Kidney (tissue), 14 donors: ENCODE data around the gene ZNF750. TPM values are rescaled to one million over a fixed set of nuclear protein-coding genes. Genes with fewer than 3 reads are reported as not detected.

Experiments
- DNase-seq, 5 donors: peaks; one replicate each; pipeline ENCODE4 v3.0.0-alpha.2; 2013 to 2020
- FAIRE-seq: peaks from 2 replicates; lab custom pipeline; 2012; peaks lifted over from hg19 to GRCh38; lab: Jason Lieb, UNC
- H3K27ac ChIP-seq, 2 donors: one replicate each; pipeline ENCODE4 v1.7.0; 2013; ENCODE audit warnings: low read depth in 2 of 2, low read length in 2 of 2, inconsistent platforms in 1 of 2
- H3K27me3 ChIP-seq: one replicate; pipeline ENCODE4 v1.7.1; 2013; ENCODE audit warnings: low read length, inconsistent platforms; ENCODE audit not compliant: control insufficient read depth, insufficient read depth
- H3K36me3 ChIP-seq, 3 donors: one replicate each; pipeline versions ENCODE4 v1.7.0 to v1.7.1; 2013; ENCODE audit warnings: low read length in 3 of 3, control low read depth in 1 of 3, inconsistent platforms in 1 of 3; ENCODE audit not compliant: insufficient read depth in 3 of 3, control insufficient read depth in 2 of 3
- H3K4me1 ChIP-seq, 3 donors: one replicate each; pipeline versions ENCODE4 v1.7.0 to v1.7.1; 2013; ENCODE audit warnings: low read length in 3 of 3, inconsistent platforms in 1 of 3, low read depth in 1 of 3; ENCODE audit not compliant: control insufficient read depth in 2 of 3, insufficient read depth in 2 of 3
- H3K4me3 ChIP-seq, 3 donors: one replicate each; pipeline versions ENCODE4 v1.7.0 to v1.8.1; 2013; ENCODE audit warnings: low read length in 3 of 3, control low read depth in 1 of 3, inconsistent platforms in 1 of 3
- H3K9ac ChIP-seq, 3 donors: one replicate each; pipeline versions ENCODE4 v1.7.0 to v1.7.1; 2013; ENCODE audit warnings: low read length in 3 of 3, control low read depth in 1 of 3, inconsistent platforms in 1 of 3
- H3K9me3 ChIP-seq, 3 donors: one replicate each; pipeline versions ENCODE4 v1.7.0 to v1.7.1; 2013; ENCODE audit warnings: low read length in 3 of 3, control low read depth in 1 of 3, inconsistent platforms in 1 of 3; ENCODE audit not compliant: control insufficient read depth in 2 of 3, insufficient read depth in 1 of 3
- CTCF ChIP-seq: IDR thresholded peaks from 3 replicates; pipeline ENCODE4 v1.5.1; 2012; ENCODE audit warnings: mild to moderate bottlenecking, moderate library complexity, borderline replicate concordance; ENCODE audit not compliant: insufficient read depth; ENCODE audit errors: extremely low read depth
- intact Hi-C: fragments of 100-400 bp; cut with DNase I; formaldehyde crosslinking; loops from one replicate; pipeline ENCODE4 v1.11.1; 2022
- polyA plus RNA-seq: library from polyadenylated mRNA; stranded (reverse); fragments of 350-450 nt; fragmentation: Illumina TruSeq; extraction: RNeasy Lipid Tissue Mini Kit (QIAGEN cat#74804); gene quantifications from one replicate; pipeline ENCODE4 v1.2.3, GENCODE V29; 2014; ENCODE audit warnings: low read depth, low replicate concordance; ENCODE audit not compliant: insufficient read depth
- total RNA-seq: library from RNA; stranded (reverse); fragmentation: NEBNext Ultra II Directional; extraction: Animal tissue kit (Norgen Biotek cat#: 25700); gene quantifications from one replicate; pipeline ENCODE4 v1.2.1, GENCODE V29; 2021
- donor health status: control.
- donor health status: control.
- donor health status: control.
- donor health status: control.
- donor health status: control.
- donor health status: DM: yes; HTN: yes; CAD: no.
- donor health status: Normal renal cell carcinoma (clear cell type).

ZNF750 gene
- total and polyA plus RNA-seq, 2 donors from 2014 or later, result 0.25 to 0.30 TPM

- no peak for TF ChIP-seq CTCF
- no peak for FAIRE-seq
These were observed 44.2 kb downstream of the ZNF750 start for GRCh38 chr17:82795615-82796014.

GRCh38 chr17:82794781-82795482 is 44.9 kb downstream of the ZNF750 start:
- Histone ChIP-seq H3K9ac (no peak overlapping the region), H3K27ac (no peak overlapping the region)

More at GRCh38 chr17:82795615-82796014, 44.2 kb downstream of the ZNF750 start:
- H3K4me1 ChIP-seq, result no peaks in the 10 kb centered on the region
- H3K9ac ChIP-seq, result no peak overlapping the region
- H3K27ac ChIP-seq, result no peak overlapping the region
- DNase-seq, result no peak
- no peaks in the 10 kb centered on the region for H3K9me3 ChIP-seq
- intact Hi-C loops, result no loop called here
- no peak overlapping the region for H3K4me3 ChIP-seq
- no peaks in the 10 kb centered on the region for H3K27me3 ChIP-seq
- H3K36me3 ChIP-seq, result peaks cover 0 to 8% (median 0%) of the 10 kb centered on the region in 3 donors

GRCh38 chr17:82793974-82794630 is 45.7 kb downstream of the ZNF750 start:
- Histone ChIP-seq H3K27ac (no peak overlapping the region), H3K27me3 (no peaks in the 10 kb centered on the region), H3K4me1 (no peaks in the 10 kb centered on the region), H3K36me3 (peaks cover 0 to 6% (median 0%) of the 10 kb centered on the region in 3 donors), H3K9ac (no peak overlapping the region), H3K4me3 (no peak overlapping the region), H3K9me3 (no peaks in the 10 kb centered on the region)
- FAIRE-seq, result no peak
- peak in 1 of 5 donors; percentile 11 for DNase-seq
- no peak for TF ChIP-seq CTCF
- intact Hi-C loops, result no loop called here

More at GRCh38 chr17:82794781-82795482, 44.9 kb downstream of the ZNF750 start:
- Histone ChIP-seq H3K9me3 (no peaks in the 10 kb centered on the region), H3K36me3 (peaks cover 0 to 8% (median 0%) of the 10 kb centered on the region in 3 donors), H3K27me3 (no peaks in the 10 kb centered on the region), H3K4me1 (no peaks in the 10 kb centered on the region), H3K4me3 (no peak overlapping the region)
- FAIRE-seq (no peak), DNase-seq (peak in 1 of 5 donors; percentile 18)
- intact Hi-C loops, result no loop called here
- TF ChIP-seq CTCF, result no peak
